ENCODE results near the gene CDC16. TPM values are rescaled to one million over a fixed set of nuclear protein-coding genes. Genes with fewer than 3 reads are reported as not detected.

The CDC16 gene
- total and polyA plus RNA-seq, 2 of the 13 experiments (the other 11 are each of a cell fraction or from before 2014, with no cell fraction given) = 24.2 to 60.9 TPM

DNA sequence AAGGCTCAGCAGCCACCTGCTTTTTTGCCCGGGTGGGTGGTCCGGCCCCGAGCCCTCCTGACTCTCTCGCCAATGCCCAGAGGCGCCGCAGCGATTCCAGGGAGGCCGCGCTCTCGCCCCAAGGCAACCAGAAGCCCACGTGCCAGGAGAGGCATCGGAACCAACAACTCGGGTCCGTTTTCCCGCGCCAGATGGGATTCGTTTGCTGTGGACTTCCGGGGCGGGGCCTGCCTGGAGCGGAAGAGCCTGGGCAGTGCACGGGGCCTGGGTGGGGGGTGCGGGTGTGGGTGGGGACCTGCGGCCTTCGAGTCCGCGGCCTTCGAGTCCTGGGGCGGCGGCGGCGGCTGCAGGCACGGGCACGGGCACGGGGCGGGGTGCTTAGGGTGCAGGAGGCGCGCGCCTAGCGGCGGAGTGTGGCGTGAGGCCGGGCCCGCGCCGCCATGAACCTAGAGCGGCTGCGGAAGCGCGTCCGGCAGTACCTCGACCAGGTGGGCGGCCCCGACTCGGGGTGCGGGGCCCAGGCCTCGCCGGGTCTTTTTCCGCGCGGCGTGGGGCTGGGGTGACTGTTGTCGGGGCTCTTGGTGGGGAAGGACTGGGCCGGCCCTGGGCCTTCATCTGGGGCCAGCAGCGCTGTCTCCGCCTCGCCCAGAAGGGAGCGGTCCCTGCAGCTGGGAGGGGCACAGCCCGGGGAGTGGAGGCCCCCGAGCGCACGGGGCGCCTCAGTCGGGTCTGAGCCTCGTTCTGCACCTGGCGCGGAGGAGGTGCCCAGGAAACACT lies at the start of gene CDC16 (continued):
- TF ChIP-seq, protein P1, sequence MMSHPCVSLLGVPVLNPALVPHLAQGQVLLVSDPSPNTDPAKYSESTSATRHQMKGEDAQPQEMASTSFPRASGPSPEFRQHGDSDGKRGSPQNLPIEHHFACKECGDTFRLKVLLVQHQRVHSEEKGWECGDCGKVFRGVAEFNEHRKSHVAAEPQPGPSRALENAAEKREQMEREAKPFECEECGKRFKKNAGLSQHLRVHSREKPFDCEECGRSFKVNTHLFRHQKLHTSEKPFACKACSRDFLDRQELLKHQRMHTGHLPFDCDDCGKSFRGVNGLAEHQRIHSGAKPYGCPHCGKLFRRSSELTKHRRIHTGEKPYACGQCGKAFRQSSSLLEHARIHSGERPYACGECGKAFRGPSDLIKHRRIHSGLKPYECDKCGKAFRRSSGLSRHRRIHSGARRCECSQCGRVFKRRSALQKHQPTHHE (CRISPR knock-in tag; IDR thresholded peaks at IDR 0.05; ENCODE audit: borderline replicate concordance) = no peak; the same call in 1 of the 2 replicates
- TF ChIP-seq ARNT2 (CRISPR knock-in tag; IDR thresholded peaks at IDR 0.05; ENCODE audit: low read depth) (peak; percentile 91), PBX3 (CRISPR knock-in tag; IDR thresholded peaks at IDR 0.05; ENCODE audit: borderline replicate concordance) (peak; percentile 77; the same call in 1 of the 2 replicates), ZNF367 (CRISPR knock-in tag; IDR thresholded peaks at IDR 0.05; ENCODE audit: borderline replicate concordance) (no peak), IKZF1 (IDR thresholded peaks at IDR 0.05) (no peak), KAT7 (CRISPR knock-in tag; IDR thresholded peaks at IDR 0.05; ENCODE audit: borderline replicate concordance) (peak; percentile 61), HNRNPLL (IDR thresholded peaks at IDR 0.05; ENCODE audit: low read depth, low read length, poor library complexity, severe bottlenecking) (peak; percentile 63), NR2F2 (IDR thresholded peaks at IDR 0.05; ENCODE audit: borderline replicate concordance, low read depth) (no peak), IRF2 (CRISPR knock-in tag; IDR thresholded peaks at IDR 0.05) (peak; percentile 76), NFYC (CRISPR knock-in tag; IDR thresholded peaks at IDR 0.05) (peak; percentile 51), ZNF205 (CRISPR knock-in tag; IDR thresholded peaks at IDR 0.05) (no peak), PHF8 (CRISPR knock-in tag; IDR thresholded peaks at IDR 0.05) (peak; percentile 97), ARNT (IDR thresholded peaks at IDR 0.05) (no peak), KMT2A (CRISPR knock-in tag; IDR thresholded peaks at IDR 0.05) (peak; percentile 51), CBX5 (CRISPR knock-in tag; IDR thresholded peaks at IDR 0.05; ENCODE audit: borderline replicate concordance) (peak; percentile 96), ZNF260 (CRISPR knock-in tag; IDR thresholded peaks at IDR 0.05; ENCODE audit: borderline replicate concordance, low read depth) (no peak), GATA4 (IDR thresholded peaks at IDR 0.05; ENCODE audit: borderline replicate concordance, low read depth) (no peak; the same call in 1 of the 2 replicates), ZNF350 (CRISPR knock-in tag; IDR thresholded peaks at IDR 0.05; ENCODE audit: borderline replicate concordance, low read depth) (peak; percentile 41; the same call in 1 of the 2 replicates), ZNF652 (CRISPR knock-in tag; IDR thresholded peaks at IDR 0.05; ENCODE audit: borderline replicate concordance, low read depth) (no peak), ZNF883 (CRISPR knock-in tag; IDR thresholded peaks at IDR 0.05; ENCODE audit: not compliant biosample characterization) (peak; percentile 87), GMEB2 (CRISPR knock-in tag; IDR thresholded peaks at IDR 0.05; ENCODE audit: low read depth) (no peak), SRF (IDR thresholded peaks at IDR 0.05; ENCODE audit: low read depth, low read length) (no peak), FOXA1 (IDR thresholded peaks at IDR 0.05) (no peak), FOXA1 (CRISPR knock-in tag; IDR thresholded peaks at IDR 0.05) (peak; percentile 38; the same call in 1 of the 2 replicates), ZNF724P (CRISPR knock-in tag; IDR thresholded peaks at IDR 0.05; ENCODE audit: borderline replicate concordance) (peak; percentile 94)
- TF ChIP-seq, protein P2, sequence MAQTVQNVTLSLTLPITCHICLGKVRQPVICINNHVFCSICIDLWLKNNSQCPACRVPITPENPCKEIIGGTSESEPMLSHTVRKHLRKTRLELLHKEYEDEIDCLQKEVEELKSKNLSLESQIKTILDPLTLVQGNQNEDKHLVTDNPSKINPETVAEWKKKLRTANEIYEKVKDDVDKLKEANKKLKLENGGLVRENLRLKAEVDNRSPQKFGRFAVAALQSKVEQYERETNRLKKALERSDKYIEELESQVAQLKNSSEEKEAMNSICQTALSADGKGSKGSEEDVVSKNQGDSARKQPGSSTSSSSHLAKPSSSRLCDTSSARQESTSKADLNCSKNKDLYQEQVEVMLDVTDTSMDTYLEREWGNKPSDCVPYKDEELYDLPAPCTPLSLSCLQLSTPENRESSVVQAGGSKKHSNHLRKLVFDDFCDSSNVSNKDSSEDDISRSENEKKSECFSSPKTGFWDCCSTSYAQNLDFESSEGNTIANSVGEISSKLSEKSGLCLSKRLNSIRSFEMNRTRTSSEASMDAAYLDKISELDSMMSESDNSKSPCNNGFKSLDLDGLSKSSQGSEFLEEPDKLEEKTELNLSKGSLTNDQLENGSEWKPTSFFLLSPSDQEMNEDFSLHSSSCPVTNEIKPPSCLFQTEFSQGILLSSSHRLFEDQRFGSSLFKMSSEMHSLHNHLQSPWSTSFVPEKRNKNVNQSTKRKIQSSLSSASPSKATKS (CRISPR knock-in tag; IDR thresholded peaks at IDR 0.05) = no peak; the same call in 1 of the 2 replicates
